CD4-positive, alpha-beta T cell treated with Interleukin-2 at 100 ng/mL for 4 hours (primary cell): ENCODE data around the gene APBA2.
A peak's percentile ranks its signal among the peaks of the same experiment; 100 is the strongest.

ENCODE experiments used
- DNase-seq: peaks from one replicate; pipeline ENCODE4 v3.0.0-alpha.2; 2020; ENCODE audit warnings: low spot score

APBA2 gene

GRCh38 chr15:29086891-29087290 lies 201.1 kb downstream of the APBA2 start:
- DNase-seq, result no peak

GRCh38 chr15:29087521-29088285 lies 201.9 kb downstream of the APBA2 start:
- DNase-seq, result no peak

- DNase-seq, result no peak
Measured at GRCh38 chr15:29088666-29089065, 202.9 kb downstream of the APBA2 start.

GRCh38 chr15:29089731-29090616 lies 204.2 kb downstream of the APBA2 start:
- DNase-seq, result peak; percentile 40

- peak; percentile 51 for DNase-seq
Measured at GRCh38 chr15:29090617-29091466, 205.1 kb downstream of the APBA2 start.

GRCh38 chr15:29091666-29092065 lies 205.9 kb downstream of the APBA2 start:
- no peak for DNase-seq

- DNase-seq, result no peak
Measured at GRCh38 chr15:29092376-29093064, 206.7 kb downstream of the APBA2 start.

GRCh38 chr15:29093065-29093435 lies 207.3 kb downstream of the APBA2 start:
- no peak for DNase-seq

GRCh38 chr15:29093696-29094343 lies 208.0 kb downstream of the APBA2 start:
- DNase-seq, result no peak

- DNase-seq, result no peak
Measured at GRCh38 chr15:29094711-29095110, 208.9 kb downstream of the APBA2 start.

- no peak for DNase-seq
Measured at GRCh38 chr15:29095746-29096145, 210.0 kb downstream of the APBA2 start.

GRCh38 chr15:29097168-29097567 lies 211.4 kb downstream of the APBA2 start:
- no peak for DNase-seq

- DNase-seq, result no peak
Measured at GRCh38 chr15:29097971-29098370, 212.2 kb downstream of the APBA2 start.

- DNase-seq, result no peak
Measured at GRCh38 chr15:29098652-29099051, 212.9 kb downstream of the APBA2 start.

GRCh38 chr15:29099131-29099880 lies 213.5 kb downstream of the APBA2 start:
- no peak for DNase-seq

GRCh38 chr15:29100486-29101000 lies 214.8 kb downstream of the APBA2 start:
- DNase-seq, result no peak

GRCh38 chr15:29101491-29101890 lies 215.7 kb downstream of the APBA2 start:
- no peak for DNase-seq

- DNase-seq, result peak; percentile 54
Measured at GRCh38 chr15:29102173-29102794, 216.5 kb downstream of the APBA2 start.

- DNase-seq, result no peak
Measured at GRCh38 chr15:29102911-29103823, 217.4 kb downstream of the APBA2 start.
